Keratinocyte (primary cell): ENCODE measurements around the gene PRKAG2. TPM values are rescaled to one million over a fixed set of nuclear protein-coding genes. Genes with fewer than 3 reads are reported as not detected.

Source experiments
- DNase-seq: peaks from one replicate; pipeline ENCODE4 v3.0.0-alpha.2; 2011; ENCODE audit warnings: low read depth, missing footprints, low spot score
- FAIRE-seq: peaks from 2 replicates; lab custom pipeline; 2011; peaks lifted over from hg19 to GRCh38; lab: Jason Lieb, UNC
- H2AFZ ChIP-seq: 2 replicates; pipeline ENCODE4 v1.6.0; 2012; ENCODE audit warnings: low read length, control low read depth, inconsistent platforms; ENCODE audit not compliant: control insufficient read depth
- H3K27ac ChIP-seq: 2 replicates; pipeline ENCODE4 v1.5.1; 2011; ENCODE audit warnings: low read length; ENCODE audit not compliant: control insufficient read depth, insufficient read depth
- H3K27me3 ChIP-seq: 3 replicates; pipeline ENCODE4 v1.6.0; 2011; ENCODE audit warnings: low read length; ENCODE audit not compliant: control insufficient read depth, insufficient read depth; ENCODE audit errors: extremely low read depth
- H3K36me3 ChIP-seq, 2 experiments: 2 replicates in 1 of 2; 3 replicates in 1 of 2; pipeline ENCODE4 v1.5.1; 2011; ENCODE audit warnings: low read length in 2 of 2, mild to moderate bottlenecking in 1 of 2; ENCODE audit not compliant: control insufficient read depth in 2 of 2, insufficient read depth in 2 of 2; ENCODE audit errors: extremely low read depth in 1 of 2
- H3K4me1 ChIP-seq: 3 replicates; pipeline ENCODE4 v1.5.1; 2011; ENCODE audit warnings: low read length; ENCODE audit not compliant: control insufficient read depth, insufficient read depth; ENCODE audit errors: extremely low read depth
- H3K4me2 ChIP-seq: 3 replicates; pipeline ENCODE4 v1.6.0; 2011; ENCODE audit warnings: low read depth, low read length; ENCODE audit not compliant: control insufficient read depth, insufficient read depth; ENCODE audit errors: extremely low read depth
- H3K4me3 ChIP-seq, 3 experiments: fragments of 200-600 bp in 1 of 3; sonication (generic) in 1 of 3; 2 replicates in 2 of 3; 3 replicates in 1 of 3; pipeline ENCODE4 v1.5.1; 2011 to 2016; ENCODE audit warnings: low read length in 3 of 3, mild to moderate bottlenecking in 3 of 3, control low read depth in 2 of 3, inconsistent platforms in 1 of 3, low read depth in 1 of 3, mixed read lengths in 1 of 3, mixed run types in 1 of 3, moderate library complexity in 1 of 3; ENCODE audit not compliant: control insufficient read depth in 2 of 3, insufficient read depth in 2 of 3; ENCODE audit errors: extremely low read depth in 1 of 3
- H3K79me2 ChIP-seq: 2 replicates; pipeline ENCODE4 v1.6.0; 2012; ENCODE audit warnings: low read length; ENCODE audit not compliant: control insufficient read depth, insufficient read depth
- H3K9ac ChIP-seq: 3 replicates; pipeline ENCODE4 v1.6.0; 2011; ENCODE audit warnings: low read length; ENCODE audit not compliant: control insufficient read depth, insufficient read depth; ENCODE audit errors: extremely low read depth
- H3K9me1 ChIP-seq: 3 replicates; pipeline ENCODE4 v1.6.0; 2011; ENCODE audit warnings: low read length; ENCODE audit not compliant: control insufficient read depth, insufficient read depth; ENCODE audit errors: extremely low read depth
- H3K9me3 ChIP-seq: 2 replicates; pipeline ENCODE4 v1.5.1; 2012; ENCODE audit warnings: low read depth, low read length; ENCODE audit not compliant: control insufficient read depth
- H4K20me1 ChIP-seq: 3 replicates; pipeline ENCODE4 v1.6.0; 2011; ENCODE audit warnings: low read length; ENCODE audit not compliant: control insufficient read depth, insufficient read depth; ENCODE audit errors: extremely low read depth
- EZH2 ChIP-seq: IDR thresholded peaks from one replicate; pipeline ENCODE4 v1.6.1; 2012; ENCODE audit warnings: inconsistent platforms, mild to moderate bottlenecking, low read length, moderate library complexity
- dilution Hi-C: fragments of 300-500 bp; cut with MboI; formaldehyde crosslinking; loops from one replicate; pipeline ENCODE4 v1.7.0; 2020; ENCODE audit warnings: low sequenced_read_pairs; ENCODE audit not compliant: extremely low pct_ligation_motif_present
- polyA plus RNA-seq, 5 experiments: library from polyadenylated mRNA; depleted of rRNA in 3 of 5; stranded (reverse) in 3 of 5; stranded (forward) in 1 of 5; unstranded in 1 of 5; fragments of >200 nt; gene quantifications; 1 replicate in 1 of 5; 2 replicates in 3 of 5; 3 replicates in 1 of 5; pipeline versions ENCODE4 v1.2.1 to v1.2.3, GENCODE V29; 2011 to 2012; ENCODE audit warnings: missing spikeins in 2 of 5, low read depth in 1 of 5, low replicate concordance in 1 of 5
- TF ChIP-seq, protein P1 (sequence below), 3 experiments: IDR thresholded peaks in 1 of 3; conservative IDR thresholded peaks in 1 of 3; optimal IDR thresholded peaks in 1 of 3; 2 replicates in 2 of 3; 3 replicates in 1 of 3; pipeline versions ENCODE3 to v1.5.1; 2011; ENCODE audit warnings: low read length in 3 of 3, mild to moderate bottlenecking in 3 of 3, moderate library complexity in 2 of 3, control low read depth in 1 of 3, inconsistent platforms in 1 of 3; ENCODE audit not compliant: insufficient read depth in 2 of 3; ENCODE audit errors: extremely low read depth in 1 of 3

The PRKAG2 gene
- polyA plus RNA-seq, 1 donor (not counting 4 experiments of a cell fraction or from before 2014, with no cell fraction given) = 39.5 TPM

DNA sequence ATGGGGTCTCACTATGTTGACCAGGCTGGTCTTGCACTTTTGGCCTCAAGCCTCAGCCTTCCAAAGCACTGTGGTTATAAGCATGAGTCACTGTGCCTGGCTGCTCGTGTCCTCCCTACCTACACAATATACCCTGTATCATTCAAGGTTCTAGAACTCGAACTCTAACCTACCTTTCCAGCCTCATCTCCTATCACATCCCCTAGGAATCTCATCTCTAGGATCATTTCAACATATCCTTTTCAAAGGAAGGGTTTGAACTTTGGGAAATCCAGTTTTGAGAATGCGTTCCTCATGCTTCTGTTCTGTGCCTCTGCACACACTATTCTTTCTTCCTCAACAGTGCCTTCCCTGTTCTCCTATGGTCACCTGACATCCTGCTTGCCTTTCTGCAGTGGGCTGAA lies 269.4 kb downstream of the PRKAG2 start:
- H3K27ac ChIP-seq = peak overlapping the region; percentile 42
- DNase-seq = no peak

GRCh38 chr7:151603951-151604350 lies 273.0 kb downstream of the PRKAG2 start:
- H3K4me2 ChIP-seq = no peak overlapping the region
- peaks cover 42% of the 10 kb centered on the region for H3K4me1 ChIP-seq
- H3K27ac ChIP-seq = no peak overlapping the region
- no peak overlapping the region for H3K9ac ChIP-seq
- dilution Hi-C loops = no loop called here
- peaks cover 3% of the 10 kb centered on the region in 2 experiments for H3K36me3 ChIP-seq
- no peaks in the 10 kb centered on the region for H3K9me3 ChIP-seq
- no peaks in the 10 kb centered on the region for H3K27me3 ChIP-seq
- FAIRE-seq (no peak), DNase-seq (no peak)
- H3K9me1 ChIP-seq = no peaks in the 10 kb centered on the region
- H3K79me2 ChIP-seq = peaks cover 50% of the 10 kb centered on the region
- H2AFZ ChIP-seq = no peak overlapping the region
- no peaks in the 10 kb centered on the region for H4K20me1 ChIP-seq
- no peak overlapping the region for H3K4me3 ChIP-seq
- TF ChIP-seq, protein P1, sequence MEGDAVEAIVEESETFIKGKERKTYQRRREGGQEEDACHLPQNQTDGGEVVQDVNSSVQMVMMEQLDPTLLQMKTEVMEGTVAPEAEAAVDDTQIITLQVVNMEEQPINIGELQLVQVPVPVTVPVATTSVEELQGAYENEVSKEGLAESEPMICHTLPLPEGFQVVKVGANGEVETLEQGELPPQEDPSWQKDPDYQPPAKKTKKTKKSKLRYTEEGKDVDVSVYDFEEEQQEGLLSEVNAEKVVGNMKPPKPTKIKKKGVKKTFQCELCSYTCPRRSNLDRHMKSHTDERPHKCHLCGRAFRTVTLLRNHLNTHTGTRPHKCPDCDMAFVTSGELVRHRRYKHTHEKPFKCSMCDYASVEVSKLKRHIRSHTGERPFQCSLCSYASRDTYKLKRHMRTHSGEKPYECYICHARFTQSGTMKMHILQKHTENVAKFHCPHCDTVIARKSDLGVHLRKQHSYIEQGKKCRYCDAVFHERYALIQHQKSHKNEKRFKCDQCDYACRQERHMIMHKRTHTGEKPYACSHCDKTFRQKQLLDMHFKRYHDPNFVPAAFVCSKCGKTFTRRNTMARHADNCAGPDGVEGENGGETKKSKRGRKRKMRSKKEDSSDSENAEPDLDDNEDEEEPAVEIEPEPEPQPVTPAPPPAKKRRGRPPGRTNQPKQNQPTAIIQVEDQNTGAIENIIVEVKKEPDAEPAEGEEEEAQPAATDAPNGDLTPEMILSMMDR (optimal IDR thresholded peaks at IDR 0.05 in 1 of 3, IDR thresholded peaks at IDR 0.05 in 1 of 3, conservative IDR thresholded peaks at IDR 0.05 in 1 of 3; ENCODE audit: extremely low read depth in 1 of 3, insufficient read depth in 2 of 3, low read length in 3 of 3) = no peak
- TF ChIP-seq EZH2 = no peak

More for the DNA sequence above, 269.4 kb downstream of the PRKAG2 start:
- no peak overlapping the region for H2AFZ ChIP-seq
- no peak overlapping the region for H3K4me3 ChIP-seq
- no peaks in the 10 kb centered on the region for H3K9me1 ChIP-seq
- peaks cover 54% of the 10 kb centered on the region for H3K79me2 ChIP-seq
- H3K9me3 ChIP-seq = no peaks in the 10 kb centered on the region
- H3K36me3 ChIP-seq = peaks cover 0 to 2% of the 10 kb centered on the region in 2 experiments
- peaks cover 18% of the 10 kb centered on the region for H3K4me1 ChIP-seq
- H3K9ac ChIP-seq = peak overlapping the region; percentile 43
- TF ChIP-seq EZH2 = no peak
- TF ChIP-seq, protein P1 (optimal IDR thresholded peaks at IDR 0.05 in 1 of 3, IDR thresholded peaks at IDR 0.05 in 1 of 3, conservative IDR thresholded peaks at IDR 0.05 in 1 of 3; ENCODE audit: extremely low read depth in 1 of 3, insufficient read depth in 2 of 3, low read length in 3 of 3) = no peak
- peak overlapping the region; percentile 56 for H3K4me2 ChIP-seq
- FAIRE-seq = peak; percentile 71
- H4K20me1 ChIP-seq = no peaks in the 10 kb centered on the region
- no peaks in the 10 kb centered on the region for H3K27me3 ChIP-seq
- dilution Hi-C loops = no loop called here
